Heart left ventricle (tissue), 16 donors: ENCODE results near the gene TRRAP. TPM values are rescaled to one million over a fixed set of nuclear protein-coding genes. Genes with fewer than 3 reads are reported as not detected.
A peak's percentile ranks its signal among the peaks of the same experiment; 100 is the strongest.

ENCODE experiments used
- ATAC-seq, 4 donors: fragments of 200-7000 bp; cut with Tn5 transposase; one replicate each; pipeline ENCODE4 v1.9.1; 2020 to 2022; ENCODE audit warnings: moderate library complexity in 4 of 4, mild to moderate bottlenecking in 3 of 4, moderate number of reproducible peaks in 1 of 4
- DNase-seq, 5 donors: peaks; one replicate each; pipeline ENCODE4 v3.0.0-alpha.2; 2020
- H3K27ac ChIP-seq, 12 donors: fragments of 200-600 bp; sonication (generic) in 4 of 12; one replicate each; pipeline versions ENCODE4 v1.5.0 to v1.8.0; 2016 to 2022; ENCODE audit warnings: mild to moderate bottlenecking in 2 of 12
- H3K27me3 ChIP-seq, 9 donors: fragments of 200-600 bp; sonication (generic) in 2 of 9; one replicate each; pipeline versions ENCODE4 v1.5.1 to v1.8.0; 2016 to 2022; ENCODE audit warnings: mild to moderate bottlenecking in 3 of 9
- H3K36me3 ChIP-seq, 9 donors: fragments of 200-600 bp; sonication (generic) in 2 of 9; one replicate each; pipeline versions ENCODE4 v1.5.0 to v1.8.0; 2018 to 2022; ENCODE audit warnings: mild to moderate bottlenecking in 2 of 9
- H3K4me1 ChIP-seq, 12 donors: fragments of 200-600 bp; sonication (generic) in 4 of 12; one replicate each; pipeline versions ENCODE4 v1.5.0 to v1.8.0; 2016 to 2022; ENCODE audit warnings: mild to moderate bottlenecking in 3 of 12
- H3K4me3 ChIP-seq, 12 donors: fragments of 200-600 bp; sonication (generic) in 4 of 12; one replicate each; pipeline versions ENCODE4 v1.5.0 to v1.8.0; 2017 to 2022; ENCODE audit warnings: mild to moderate bottlenecking in 9 of 12, moderate library complexity in 4 of 12
- H3K9me3 ChIP-seq, 12 donors: fragments of 200-600 bp; sonication (generic) in 4 of 12; one replicate each; pipeline versions ENCODE4 v1.5.0 to v1.8.0; 2016 to 2022; ENCODE audit warnings: mild to moderate bottlenecking in 1 of 12
- CTCF ChIP-seq, 12 donors: fragments of 200-600 bp; sonication (generic) in 4 of 12; IDR thresholded peaks; one replicate each; pipeline versions ENCODE4 v1.5.0 to v1.8.0; 2018 to 2022; ENCODE audit warnings: antibody characterized with exemption in 12 of 12, mild to moderate bottlenecking in 5 of 12
- POLR2A ChIP-seq, 2 donors: fragments of 450-650 bp; IDR thresholded peaks; one replicate each; pipeline ENCODE4 v1.6.1; 2017; ENCODE audit warnings: antibody characterized with exemption in 2 of 2, mild to moderate bottlenecking in 2 of 2, moderate library complexity in 2 of 2
- WGBS, 4 donors: extraction: QIAGEN DNeasy Blood & Tissue Kit in 2 of 4; methylation state at CpG; one replicate each; pipeline versions ENCODE4 v1.1.5 to v1.1.7; 2013 to 2018; 5-methylcytosine and 5-hydroxymethylcytosine counted together
- intact Hi-C, 10 donors: fragments of 100-400 bp; cut with DNase I; formaldehyde crosslinking; loops; one replicate each; pipeline versions ENCODE4 v1.11.1 to v1.14.2; 2022
- polyA plus RNA-seq, 2 donors: library from polyadenylated mRNA; stranded (reverse); fragments of 200-250 nt; gene quantifications; one replicate each; pipeline ENCODE4 v1.2.3, GENCODE V29; 2013
- total RNA-seq, 9 donors: library from RNA; depleted of rRNA in 2 of 9; stranded (reverse); fragments of >200 nt in 2 of 9; fragmentation: NEBNext Ultra II Directional in 3 of 9; extraction: Animal tissue kit (Norgen Biotek cat#: 25700) in 3 of 9; gene quantifications; one replicate each; pipeline versions ENCODE4 v1.1.0 to v1.2.4, GENCODE V29; 2016 to 2023
- donor health status: ischemic (EF 13 %, LVEDD 7.1; RV severe dilation, severe dysfunction).
- donor health status: healthy with polysubstance abuse.
- donor health status: DM: no; HTN: yes; CAD: no.
- donor health status: DM: no; HTN: no; CAD: no.
- donor health status: ischemic (EF 25% LVEDD 6.9; RV normal size, moderate dysfunction).
- donor health status: ischemic (EF 25% LVEDD 5.7; RV mildly dilated, moderate dysfunction).
- donor health status: healthy.
- donor health status: DM: yes; HTN: yes; CAD: no.
- donor health status: ischemic (EF 35%, LVEDD 5.7; RV mildly dilated, moderate dysfunction).
- donor health status: nonischemic (EF 11% LVEDD 7.7; RV severe dilation, severe dysfunction).
- donor health status: DM: yes; HTN: yes; CAD: no.
- donor health status: PGD.
- donor health status: ischemic (EF 29% LVEDD 5.4; RV normal size, mild dysfunction).
- donor health status: nonischemic (EF 23%, LVEDD 6.1; RV moderate dilation, normal function).

The TRRAP gene
- total and polyA plus RNA-seq, 11 donors = 9.2 to 29.6 (median 21.6) TPM

GRCh38 chr7:98998821-98999725 is 120.7 kb downstream of the TRRAP start:
- 76 to 85% (median 80%) methylated on average over 8 to 10 of the region's 10 CpGs for WGBS, 4 donors
- Histone ChIP-seq H3K4me1 (peaks cover 0 to 3% (median 0%) of the 10 kb centered on the region in 12 donors), H3K27me3 (no peaks in the 10 kb centered on the region), H3K9me3 (no peaks in the 10 kb centered on the region), H3K36me3 (peaks cover 0 to 97% (median 81%) of the 10 kb centered on the region in 9 donors), H3K27ac (no peak overlapping the region), H3K4me3 (no peak overlapping the region)
- TF ChIP-seq POLR2A (IDR thresholded peaks at IDR 0.05) (no peak), CTCF (IDR thresholded peaks at IDR 0.05) (no peak)
- DNase-seq = peak in 1 of 5 donors; percentile 11
- intact Hi-C loops = loop anchor here in 1 of 10 donors (10.0 kb wide), 1 partner anchor 64 kb away; no protein-coding TSS in a partner anchor
- ATAC-seq = no peak

- intact Hi-C loops = no loop called here
- Histone ChIP-seq H3K27ac (no peak overlapping the region), H3K9me3 (no peaks in the 10 kb centered on the region), H3K27me3 (no peaks in the 10 kb centered on the region), H3K4me1 (peaks cover 0 to 3% (median 0%) of the 10 kb centered on the region in 12 donors), H3K4me3 (no peak overlapping the region), H3K36me3 (peaks cover 0 to 97% (median 81%) of the 10 kb centered on the region in 9 donors)
- TF ChIP-seq CTCF (IDR thresholded peaks at IDR 0.05) = no peak
- no peak for TF ChIP-seq POLR2A (IDR thresholded peaks at IDR 0.05)
- DNase-seq (no peak), ATAC-seq (peak in 1 of 4 donors; percentile 6)
- WGBS, 4 donors = 91 to 96% (median 94%) methylated on average over 20 of the region's 20 CpGs
Observed at GRCh38 chr7:99000196-99000903, 122.0 kb downstream of the TRRAP start.

GRCh38 chr7:99000904-99001465 is 122.7 kb downstream of the TRRAP start:
- Histone ChIP-seq H3K4me1 (peaks cover 0 to 3% (median 0%) of the 10 kb centered on the region in 12 donors), H3K27me3 (no peaks in the 10 kb centered on the region), H3K9me3 (no peaks in the 10 kb centered on the region), H3K36me3 (peaks cover 0 to 99% (median 82%) of the 10 kb centered on the region in 9 donors), H3K27ac (no peak overlapping the region), H3K4me3 (no peak overlapping the region)
- intact Hi-C loops = no loop called here
- WGBS, 4 donors = 88 to 95% (median 92%) methylated on average over 14 of the region's 14 CpGs
- DNase-seq (no peak), ATAC-seq (no peak)
- no peak for TF ChIP-seq CTCF (IDR thresholded peaks at IDR 0.05)
- no peak for TF ChIP-seq POLR2A (IDR thresholded peaks at IDR 0.05)
